ENCODE measurements around the gene PLB1.
"Not testable (repeated sequence)": the region's sequence is repeated elsewhere in the genome, so short reads cannot be mapped to it uniquely, and the experiment has no call there.

DNA sequence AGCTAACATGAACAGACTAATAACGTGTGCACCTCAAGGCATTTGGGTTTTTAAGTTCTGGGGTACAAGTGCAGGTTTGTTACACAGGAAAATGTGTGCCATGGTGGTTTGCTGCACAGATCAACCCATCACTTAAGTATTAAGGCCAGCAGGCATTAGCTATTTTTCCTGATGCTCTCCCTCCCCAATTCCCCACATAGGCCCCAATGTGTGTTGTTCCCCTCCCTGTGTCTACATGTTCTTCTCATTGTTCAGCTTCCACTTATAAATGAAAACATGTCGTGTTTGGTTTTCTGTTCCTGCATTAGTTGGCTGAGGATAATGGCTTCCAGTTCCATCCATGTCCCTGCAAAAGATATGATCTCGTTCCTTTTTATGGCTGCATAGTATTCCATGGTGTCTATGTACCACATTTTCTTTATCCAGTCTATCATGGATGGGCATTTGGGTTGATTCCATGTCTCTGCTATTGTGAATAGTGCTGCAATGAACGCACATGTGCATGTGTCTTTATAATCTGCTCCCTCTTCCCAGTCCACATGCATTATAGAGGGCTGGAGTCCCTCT, 170.0 kb downstream of the PLB1 start:
- TF ChIP-seq, protein P1, sequence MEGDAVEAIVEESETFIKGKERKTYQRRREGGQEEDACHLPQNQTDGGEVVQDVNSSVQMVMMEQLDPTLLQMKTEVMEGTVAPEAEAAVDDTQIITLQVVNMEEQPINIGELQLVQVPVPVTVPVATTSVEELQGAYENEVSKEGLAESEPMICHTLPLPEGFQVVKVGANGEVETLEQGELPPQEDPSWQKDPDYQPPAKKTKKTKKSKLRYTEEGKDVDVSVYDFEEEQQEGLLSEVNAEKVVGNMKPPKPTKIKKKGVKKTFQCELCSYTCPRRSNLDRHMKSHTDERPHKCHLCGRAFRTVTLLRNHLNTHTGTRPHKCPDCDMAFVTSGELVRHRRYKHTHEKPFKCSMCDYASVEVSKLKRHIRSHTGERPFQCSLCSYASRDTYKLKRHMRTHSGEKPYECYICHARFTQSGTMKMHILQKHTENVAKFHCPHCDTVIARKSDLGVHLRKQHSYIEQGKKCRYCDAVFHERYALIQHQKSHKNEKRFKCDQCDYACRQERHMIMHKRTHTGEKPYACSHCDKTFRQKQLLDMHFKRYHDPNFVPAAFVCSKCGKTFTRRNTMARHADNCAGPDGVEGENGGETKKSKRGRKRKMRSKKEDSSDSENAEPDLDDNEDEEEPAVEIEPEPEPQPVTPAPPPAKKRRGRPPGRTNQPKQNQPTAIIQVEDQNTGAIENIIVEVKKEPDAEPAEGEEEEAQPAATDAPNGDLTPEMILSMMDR (IDR thresholded peaks at IDR 0.05): not testable (repeated sequence)
- not testable (repeated sequence) for TF ChIP-seq EP300 (IDR thresholded peaks at IDR 0.05)

All from stomach (tissue), 4 donors.